Measurements from ENCODE around the gene SGK2. TPM values are rescaled to one million over a fixed set of nuclear protein-coding genes. Genes with fewer than 3 reads are reported as not detected.
A peak's percentile ranks its signal among the peaks of the same experiment; 100 is the strongest.

SGK2 gene
- not detected in 2 replicates for total RNA-seq (2014; rRNA removed; shearing (Covaris generic))

- peak; percentile 79 for DNase-seq (ENCODE audit: low read depth)
Observed at GRCh38 chr20:43558412-43559146, at the start of gene SGK2. SGK2 (plus strand) TSS chr20:43559027; CDS start chr20:43566496, 7,469 bp downstream.

- DNase-seq (ENCODE audit: low read depth): no peak
Observed at GRCh38 chr20:43511879-43512278, 46.9 kb upstream of the SGK2 start.

- DNase-seq (ENCODE audit: low read depth): no peak
Observed at GRCh38 chr20:43513372-43513930, 45.4 kb upstream of the SGK2 start.

- DNase-seq (ENCODE audit: low read depth): peak; percentile 95
Observed at GRCh38 chr20:43513931-43514647, 44.7 kb upstream of the SGK2 start.

- DNase-seq (ENCODE audit: low read depth): peak; percentile 22
Observed at GRCh38 chr20:43514648-43514999, 44.2 kb upstream of the SGK2 start.

- DNase-seq (ENCODE audit: low read depth): no peak
Observed at GRCh38 chr20:43515628-43516027, 43.2 kb upstream of the SGK2 start.

GRCh38 chr20:43516251-43516824 lies 42.5 kb upstream of the SGK2 start:
- DNase-seq (ENCODE audit: low read depth): no peak

- DNase-seq (ENCODE audit: low read depth): no peak
Observed at GRCh38 chr20:43520074-43520630, 38.7 kb upstream of the SGK2 start.

GRCh38 chr20:43525021-43525420 lies 33.8 kb upstream of the SGK2 start:
- DNase-seq (ENCODE audit: low read depth): peak; percentile 47

GRCh38 chr20:43528258-43528875 lies 30.5 kb upstream of the SGK2 start:
- DNase-seq (ENCODE audit: low read depth): no peak

- DNase-seq (ENCODE audit: low read depth): no peak
Observed at GRCh38 chr20:43529051-43529450, 29.8 kb upstream of the SGK2 start.

- no peak for DNase-seq (ENCODE audit: low read depth)
Observed at GRCh38 chr20:43529457-43530153, 29.2 kb upstream of the SGK2 start.

- no peak for DNase-seq (ENCODE audit: low read depth)
Observed at GRCh38 chr20:43530321-43531090, 28.3 kb upstream of the SGK2 start.

- no peak for DNase-seq (ENCODE audit: low read depth)
Observed at GRCh38 chr20:43531091-43531443, 27.8 kb upstream of the SGK2 start.

- DNase-seq (ENCODE audit: low read depth): no peak
Observed at GRCh38 chr20:43532416-43533055, 26.3 kb upstream of the SGK2 start.

- DNase-seq (ENCODE audit: low read depth): no peak
Observed at GRCh38 chr20:43533060-43533459, 25.8 kb upstream of the SGK2 start.

- no peak for DNase-seq (ENCODE audit: low read depth)
Observed at GRCh38 chr20:43534016-43534415, 24.8 kb upstream of the SGK2 start.

- DNase-seq (ENCODE audit: low read depth): no peak
Observed at GRCh38 chr20:43534791-43535350, 24.0 kb upstream of the SGK2 start.

GRCh38 chr20:43535370-43536004 lies 23.3 kb upstream of the SGK2 start:
- DNase-seq (ENCODE audit: low read depth): no peak

All from RPMI7951 (cell line).